SK-N-SH (cell line): ENCODE results near the gene MYO1B.

Experiments
- FOXM1 ChIP-seq: IDR thresholded peaks from 2 replicates; pipeline ENCODE4 v1.4.0; 2012; ENCODE audit warnings: low read depth, mild to moderate bottlenecking
- GATA2 ChIP-seq: sonication (generic); formaldehyde crosslinking; IDR thresholded peaks from 2 replicates; pipeline ENCODE4 v1.5.0; 2020; ENCODE audit warnings: mild to moderate bottlenecking, missing genetic modification reagents
- POLR2AphosphoS5 ChIP-seq: IDR thresholded peaks from 2 replicates; pipeline ENCODE4 v1.6.1; 2012; ENCODE audit warnings: low read depth, low read length
- SMC3 ChIP-seq: IDR thresholded peaks from 2 replicates; pipeline ENCODE4 v1.6.1; 2012; ENCODE audit warnings: low read depth, low read length, improper control_type of control experiment
- TF ChIP-seq, protein P1 (sequence below): fragments of 200-600 bp; sonication (generic); IDR thresholded peaks from 2 replicates; pipeline ENCODE4 v1.6.1; 2017; ENCODE audit warnings: antibody characterized with exemption, mild to moderate bottlenecking, moderate library complexity
- TF ChIP-seq, protein P2 (sequence below): IDR thresholded peaks from 2 replicates; pipeline ENCODE4 v1.6.1; 2012; ENCODE audit warnings: mild to moderate bottlenecking, low read depth, low read length, moderate library complexity
- TF ChIP-seq, protein P3 (sequence below): IDR thresholded peaks from 2 replicates; pipeline ENCODE4 v1.4.0; 2012; ENCODE audit warnings: low read depth

DNA sequence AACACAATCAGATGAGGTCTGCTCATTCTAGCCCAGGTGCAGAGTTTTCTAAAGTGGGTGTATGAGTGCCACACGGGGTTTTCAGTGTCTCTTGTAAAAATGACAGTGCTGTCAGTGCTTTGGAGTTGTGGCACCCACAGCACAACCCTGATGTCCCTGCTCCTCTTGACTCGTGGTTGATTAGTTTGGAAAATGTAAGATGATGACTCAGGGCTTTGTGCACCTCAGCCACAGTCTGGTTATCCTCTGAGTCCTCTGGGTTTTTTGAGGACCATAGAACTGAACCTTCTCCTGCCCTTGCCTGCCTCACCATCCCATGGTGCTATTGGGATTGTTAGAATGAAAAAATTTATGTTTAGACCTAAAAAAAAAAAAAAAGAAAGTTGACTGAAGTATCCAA, 105.6 kb downstream of the MYO1B start:
- TF ChIP-seq FOXM1 (no peak), POLR2AphosphoS5 (no peak), SMC3 (no peak), GATA2 (no peak)
- TF ChIP-seq, protein P1, sequence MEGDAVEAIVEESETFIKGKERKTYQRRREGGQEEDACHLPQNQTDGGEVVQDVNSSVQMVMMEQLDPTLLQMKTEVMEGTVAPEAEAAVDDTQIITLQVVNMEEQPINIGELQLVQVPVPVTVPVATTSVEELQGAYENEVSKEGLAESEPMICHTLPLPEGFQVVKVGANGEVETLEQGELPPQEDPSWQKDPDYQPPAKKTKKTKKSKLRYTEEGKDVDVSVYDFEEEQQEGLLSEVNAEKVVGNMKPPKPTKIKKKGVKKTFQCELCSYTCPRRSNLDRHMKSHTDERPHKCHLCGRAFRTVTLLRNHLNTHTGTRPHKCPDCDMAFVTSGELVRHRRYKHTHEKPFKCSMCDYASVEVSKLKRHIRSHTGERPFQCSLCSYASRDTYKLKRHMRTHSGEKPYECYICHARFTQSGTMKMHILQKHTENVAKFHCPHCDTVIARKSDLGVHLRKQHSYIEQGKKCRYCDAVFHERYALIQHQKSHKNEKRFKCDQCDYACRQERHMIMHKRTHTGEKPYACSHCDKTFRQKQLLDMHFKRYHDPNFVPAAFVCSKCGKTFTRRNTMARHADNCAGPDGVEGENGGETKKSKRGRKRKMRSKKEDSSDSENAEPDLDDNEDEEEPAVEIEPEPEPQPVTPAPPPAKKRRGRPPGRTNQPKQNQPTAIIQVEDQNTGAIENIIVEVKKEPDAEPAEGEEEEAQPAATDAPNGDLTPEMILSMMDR: no peak
- TF ChIP-seq, protein P2, sequence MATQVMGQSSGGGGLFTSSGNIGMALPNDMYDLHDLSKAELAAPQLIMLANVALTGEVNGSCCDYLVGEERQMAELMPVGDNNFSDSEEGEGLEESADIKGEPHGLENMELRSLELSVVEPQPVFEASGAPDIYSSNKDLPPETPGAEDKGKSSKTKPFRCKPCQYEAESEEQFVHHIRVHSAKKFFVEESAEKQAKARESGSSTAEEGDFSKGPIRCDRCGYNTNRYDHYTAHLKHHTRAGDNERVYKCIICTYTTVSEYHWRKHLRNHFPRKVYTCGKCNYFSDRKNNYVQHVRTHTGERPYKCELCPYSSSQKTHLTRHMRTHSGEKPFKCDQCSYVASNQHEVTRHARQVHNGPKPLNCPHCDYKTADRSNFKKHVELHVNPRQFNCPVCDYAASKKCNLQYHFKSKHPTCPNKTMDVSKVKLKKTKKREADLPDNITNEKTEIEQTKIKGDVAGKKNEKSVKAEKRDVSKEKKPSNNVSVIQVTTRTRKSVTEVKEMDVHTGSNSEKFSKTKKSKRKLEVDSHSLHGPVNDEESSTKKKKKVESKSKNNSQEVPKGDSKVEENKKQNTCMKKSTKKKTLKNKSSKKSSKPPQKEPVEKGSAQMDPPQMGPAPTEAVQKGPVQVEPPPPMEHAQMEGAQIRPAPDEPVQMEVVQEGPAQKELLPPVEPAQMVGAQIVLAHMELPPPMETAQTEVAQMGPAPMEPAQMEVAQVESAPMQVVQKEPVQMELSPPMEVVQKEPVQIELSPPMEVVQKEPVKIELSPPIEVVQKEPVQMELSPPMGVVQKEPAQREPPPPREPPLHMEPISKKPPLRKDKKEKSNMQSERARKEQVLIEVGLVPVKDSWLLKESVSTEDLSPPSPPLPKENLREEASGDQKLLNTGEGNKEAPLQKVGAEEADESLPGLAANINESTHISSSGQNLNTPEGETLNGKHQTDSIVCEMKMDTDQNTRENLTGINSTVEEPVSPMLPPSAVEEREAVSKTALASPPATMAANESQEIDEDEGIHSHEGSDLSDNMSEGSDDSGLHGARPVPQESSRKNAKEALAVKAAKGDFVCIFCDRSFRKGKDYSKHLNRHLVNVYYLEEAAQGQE: no peak
- TF ChIP-seq, protein P3, sequence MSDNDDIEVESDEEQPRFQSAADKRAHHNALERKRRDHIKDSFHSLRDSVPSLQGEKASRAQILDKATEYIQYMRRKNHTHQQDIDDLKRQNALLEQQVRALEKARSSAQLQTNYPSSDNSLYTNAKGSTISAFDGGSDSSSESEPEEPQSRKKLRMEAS: no peak
